PC-9 (cell line): ENCODE data around the gene SPON1.

Experiments
- CTCF ChIP-seq: fragments of 200-600 bp; sonication (generic); conservative IDR thresholded peaks from 2 replicates; pipeline ENCODE4 v1.6.1; 2017; ENCODE audit warnings: mixed run types, antibody characterized with exemption, mild to moderate bottlenecking, moderate library complexity
- EZH2 ChIP-seq: fragments of 200-600 bp; sonication (generic); IDR thresholded peaks from 2 replicates; pipeline ENCODE4 v1.8.0; 2017; ENCODE audit warnings: antibody characterized with exemption, low read depth

DNA sequence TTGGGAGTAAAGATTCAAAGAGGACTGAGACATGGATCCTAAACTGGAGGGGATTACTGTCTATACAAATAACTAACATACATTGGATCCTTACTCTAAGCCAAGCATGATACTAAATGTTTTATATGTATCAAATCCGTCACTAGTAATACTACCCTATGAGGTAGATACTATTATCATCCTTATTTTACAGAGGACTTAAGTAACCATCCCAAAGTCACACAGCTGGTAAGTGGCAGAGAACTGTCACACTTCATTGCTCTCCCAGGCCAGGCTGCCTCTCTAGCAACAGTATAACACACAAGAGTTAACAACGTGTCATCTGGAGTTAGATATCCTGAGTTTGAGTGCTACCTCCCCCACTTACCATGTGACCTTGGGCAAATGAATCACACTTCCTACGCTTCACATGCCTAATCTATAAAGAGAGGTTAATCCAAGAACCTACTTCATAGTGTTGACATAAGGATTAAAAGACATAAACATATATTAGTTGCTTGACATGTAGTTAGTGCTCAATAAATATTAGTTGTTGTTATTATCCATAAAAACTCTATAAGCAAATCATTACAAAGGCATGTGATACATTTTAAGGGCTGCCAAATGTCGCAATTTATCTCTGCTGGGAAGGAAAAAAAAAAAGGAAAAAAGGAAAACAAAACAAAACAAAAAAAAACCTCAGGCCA is 33.8 kb upstream of the SPON1 start:
- TF ChIP-seq CTCF (no peak), EZH2 (no peak)
